Natural killer cell (primary cell): ENCODE results near the gene KLRC1. TPM values are rescaled to one million over a fixed set of nuclear protein-coding genes. Genes with fewer than 3 reads are reported as not detected.

Experiments used
- ATAC-seq, 3 donors: fragments of 150-1000 bp in 2 of 3; fragments of 200-7000 bp in 1 of 3; cut with Tn5 transposase; 1 replicate in 1 of 3; 2 replicates in 2 of 3; pipeline ENCODE4 v1.10.0; 2021; ENCODE audit warnings: mild to moderate bottlenecking in 2 of 3, moderate library complexity in 2 of 3
- DNase-seq, 2 donors: peaks; one replicate each; pipeline versions ENCODE4 v3.0.0 to v3.0.0-alpha.2; 2013 to 2021; ENCODE audit warnings: mixed read lengths in 1 of 2
- H3K27ac ChIP-seq: one replicate; pipeline ENCODE4 v1.5.1; 2013; ENCODE audit warnings: mild to moderate bottlenecking, low read length
- H3K27me3 ChIP-seq: one replicate; pipeline ENCODE4 v1.6.1; 2013; ENCODE audit warnings: low read length; ENCODE audit not compliant: control insufficient read depth, insufficient read depth
- H3K36me3 ChIP-seq: one replicate; pipeline ENCODE4 v1.6.1; 2013; ENCODE audit warnings: low read length; ENCODE audit not compliant: control insufficient read depth, insufficient read depth
- H3K4me1 ChIP-seq: one replicate; pipeline ENCODE4 v1.6.1; 2013; ENCODE audit warnings: low read length; ENCODE audit not compliant: control insufficient read depth, insufficient read depth
- H3K4me3 ChIP-seq: one replicate; pipeline ENCODE4 v1.5.1; 2013; ENCODE audit warnings: low read length
- H3K9me3 ChIP-seq: one replicate; pipeline ENCODE4 v1.6.1; 2013; ENCODE audit warnings: low read length; ENCODE audit not compliant: control insufficient read depth, insufficient read depth
- H3K27ac Mint-ChIP-seq, 2 donors: one replicate each; pipeline ENCODE4 v1.8.0; 2022; ENCODE audit warnings: mild to moderate bottlenecking in 2 of 2, mixed read lengths in 2 of 2, moderate library complexity in 1 of 2
- H3K27me3 Mint-ChIP-seq, 2 donors: one replicate each; pipeline ENCODE4 v1.8.0; 2022; ENCODE audit warnings: low read depth in 2 of 2, mixed read lengths in 2 of 2
- H3K36me3 Mint-ChIP-seq: one replicate; pipeline ENCODE4 v1.8.0; 2022; ENCODE audit warnings: mixed read lengths
- H3K4me1 Mint-ChIP-seq, 2 donors: one replicate each; pipeline ENCODE4 v1.8.0; 2022; ENCODE audit warnings: mixed read lengths in 2 of 2
- H3K4me3 Mint-ChIP-seq: one replicate; pipeline ENCODE4 v1.8.0; 2022; ENCODE audit warnings: mild to moderate bottlenecking, moderate library complexity, mixed read lengths
- H3K9me3 Mint-ChIP-seq, 2 donors: one replicate each; pipeline ENCODE4 v1.8.0; 2022; ENCODE audit warnings: mixed read lengths in 2 of 2
- CTCF ChIP-seq: fragments of 200-600 bp; IDR thresholded peaks from one replicate; pipeline ENCODE4 v1.8.0; 2022; ENCODE audit warnings: antibody characterized with exemption
- WGBS: methylation state at CpG from one replicate; pipeline ENCODE4 v1.1.7; 2013; ENCODE audit warnings: missing lambda C conversion rate; ENCODE audit not compliant: insufficient coverage; 5-methylcytosine and 5-hydroxymethylcytosine counted together
- intact Hi-C: fragments of 100-400 bp; cut with micrococcal nuclease; formaldehyde crosslinking; loops from one replicate; pipeline ENCODE4 v1.14.2; 2022
- total RNA-seq, 4 donors: library from RNA; stranded (reverse); fragments of 120-200 nt in 1 of 4; gene quantifications; one replicate each; pipeline versions ENCODE4 v1.2.3 to v1.2.4, GENCODE V29; 2013 to 2022

The KLRC1 gene
- total RNA-seq, 3 donors from 2014 or later (not counting 1 experiment from before 2014, with no cell fraction given) = 30.0 to 180 (median 83.1) TPM

DNA sequence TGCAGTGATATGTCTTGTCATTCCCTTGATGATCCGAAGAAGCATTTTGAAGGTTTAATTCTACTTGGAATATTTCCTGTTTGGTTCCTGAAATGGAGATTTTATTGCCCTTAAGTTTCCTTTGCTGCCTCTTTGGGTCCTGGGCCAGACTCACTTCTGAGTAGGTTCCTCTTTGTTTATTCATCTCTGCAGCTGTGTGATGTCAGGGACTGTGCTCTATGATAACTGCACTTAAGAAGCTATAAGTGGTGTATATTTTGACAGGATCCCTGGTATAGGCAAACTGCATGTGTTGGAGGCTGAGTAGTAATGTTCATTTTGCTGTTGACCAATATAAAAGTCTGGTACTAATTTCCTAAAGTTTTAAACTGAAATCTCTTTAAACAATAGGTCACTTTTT is 43.8 kb downstream of the KLRC1 start, which contains the start of gene KLRC4:
KLRC4 (minus strand) TSS at position 366 of the 400 bp plus-strand sequence; CDS start at position 184, 182 bp downstream.
- peak within 1 kb of the TSS; percentile 81 for H3K4me3 Mint-ChIP-seq
- Histone ChIP-seq H3K9me3 (no peaks in the 10 kb centered on the region), H3K27me3 (no peaks in the 10 kb centered on the region), H3K4me1 (peaks cover 13% of the 10 kb centered on the region), H3K4me3 (peak within 1 kb of the TSS; percentile 31), H3K36me3 (peaks cover 54% of the 10 kb centered on the region), H3K27ac (peak within 1 kb of the TSS; percentile 38)
- peaks cover 8 to 21% of the 10 kb centered on the region in 2 donors for H3K4me1 Mint-ChIP-seq
- H3K27me3 Mint-ChIP-seq = no peaks in the 10 kb centered on the region
- TF ChIP-seq CTCF = no peak
- ATAC-seq = peak; percentile 42 to 75 (median 61)
- WGBS = 0% methylated on average over 1 of the region's 1 CpG
- intact Hi-C loops = loop anchor here (5.0 kb wide), 1 partner anchor 37 kb away; no protein-coding TSS in a partner anchor
- peak within 1 kb of the TSS; percentile 74 to 84 for H3K27ac Mint-ChIP-seq
- H3K9me3 Mint-ChIP-seq = no peaks in the 10 kb centered on the region
- no peaks in the 10 kb centered on the region for H3K36me3 Mint-ChIP-seq
- peak in 1 of 2 donors; percentile 34 for DNase-seq

- Mint-ChIP-seq H3K4me3 (peak overlapping the region; percentile 81), H3K36me3 (no peaks in the 10 kb centered on the region), H3K27me3 (no peaks in the 10 kb centered on the region), H3K27ac (peak overlapping the region; percentile 74 to 84), H3K4me1 (peaks cover 8 to 21% of the 10 kb centered on the region in 2 donors), H3K9me3 (no peaks in the 10 kb centered on the region)
- Histone ChIP-seq H3K36me3 (peaks cover 58% of the 10 kb centered on the region), H3K4me1 (peaks cover 13% of the 10 kb centered on the region), H3K27me3 (no peaks in the 10 kb centered on the region), H3K9me3 (no peaks in the 10 kb centered on the region), H3K4me3 (peak overlapping the region; percentile 31), H3K27ac (no peak overlapping the region)
- TF ChIP-seq CTCF = no peak
- no peak for ATAC-seq
- WGBS = 59% methylated on average over 2 of the region's 3 CpGs
- intact Hi-C loops = loop anchor here (5.0 kb wide), 1 partner anchor 37 kb away; no protein-coding TSS in a partner anchor
- no peak for DNase-seq
Measured at GRCh38 chr12:10408842-10409241, 44.3 kb downstream of the KLRC1 start.

DNA sequence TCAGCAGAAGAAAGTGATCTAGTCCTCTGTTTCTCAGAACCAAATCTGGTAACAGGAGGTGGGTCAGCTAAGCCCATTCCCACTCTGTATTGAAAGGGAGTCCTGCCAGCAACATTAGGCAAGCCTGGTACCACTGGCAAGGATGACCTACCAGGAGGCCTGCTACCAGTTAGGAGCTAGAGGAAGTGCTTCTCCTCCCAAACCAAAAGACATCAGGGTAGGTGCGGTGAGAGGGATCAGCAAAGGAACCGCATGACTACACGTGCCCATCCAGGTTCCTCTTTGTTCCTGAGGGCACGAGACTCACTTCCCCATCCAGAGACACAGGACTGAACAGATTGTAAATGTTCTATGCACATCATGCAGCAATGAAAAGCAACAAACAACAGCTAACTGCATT is 46.5 kb downstream of the KLRC1 start:
- H3K4me3 Mint-ChIP-seq = peak overlapping the region; percentile 59
- no peaks in the 10 kb centered on the region for H3K9me3 ChIP-seq
- ATAC-seq (no peak), DNase-seq (no peak)
- H3K27me3 ChIP-seq = no peaks in the 10 kb centered on the region
- H3K4me1 ChIP-seq = peaks cover 8% of the 10 kb centered on the region
- H3K27me3 Mint-ChIP-seq = no peaks in the 10 kb centered on the region
- intact Hi-C loops = loop anchor here (5.0 kb wide), 1 partner anchor 34 kb away; no protein-coding TSS in a partner anchor
- 33% methylated on average over 4 of the region's 4 CpGs for WGBS
- no peaks in the 10 kb centered on the region for H3K9me3 Mint-ChIP-seq
- H3K4me3 ChIP-seq = peak overlapping the region; percentile 24
- TF ChIP-seq CTCF = no peak
- peaks cover 59% of the 10 kb centered on the region for H3K36me3 ChIP-seq
- peak overlapping the region; percentile 38 to 79 for H3K27ac Mint-ChIP-seq
- peak overlapping the region; percentile 42 for H3K27ac ChIP-seq
- peaks cover 17 to 29% of the 10 kb centered on the region in 2 donors for H3K4me1 Mint-ChIP-seq
- H3K36me3 Mint-ChIP-seq = no peaks in the 10 kb centered on the region

- H3K27ac ChIP-seq = no peak overlapping the region
- intact Hi-C loops = loop anchor here (5.0 kb wide), 1 partner anchor 33 kb away; no protein-coding TSS in a partner anchor
- no peak for TF ChIP-seq CTCF
Measured at GRCh38 chr12:10405294-10405693, 47.9 kb downstream of the KLRC1 start.

More at GRCh38 chr12:10405294-10405693, 47.9 kb downstream of the KLRC1 start:
- Histone ChIP-seq H3K27me3 (no peaks in the 10 kb centered on the region), H3K4me3 (peak overlapping the region; percentile 21), H3K36me3 (peaks cover 68% of the 10 kb centered on the region), H3K9me3 (no peaks in the 10 kb centered on the region), H3K4me1 (peaks cover 8% of the 10 kb centered on the region)
- Mint-ChIP-seq H3K9me3 (no peaks in the 10 kb centered on the region), H3K4me3 (peak overlapping the region; percentile 66), H3K27ac (peak overlapping the region in 1 of 2 donors; percentile 57), H3K4me1 (peaks cover 31 to 42% of the 10 kb centered on the region in 2 donors), H3K36me3 (peaks cover 2% of the 10 kb centered on the region), H3K27me3 (no peaks in the 10 kb centered on the region)
- DNase-seq = no peak
- 88% methylated on average over 4 of the region's 5 CpGs for WGBS
- ATAC-seq = no peak
